ENCODE data around the gene LPIN3. TPM values are rescaled to one million over a fixed set of nuclear protein-coding genes. Genes with fewer than 3 reads are reported as not detected.

Gene LPIN3
- total and polyA plus RNA-seq, 2 of the 8 experiments (the other 6 are each of a cell fraction or from before 2014, with no cell fraction given) = 3.7 to 3.9 TPM

- FAIRE-seq (no peak), DNase-seq (ENCODE audit: low read depth in 1 of 2, low spot score in 2 of 2) (no peak)
- H3K4me2 ChIP-seq (ENCODE audit: insufficient read depth in 1 of 2, low read depth in 2 of 2, low read length in 2 of 2) = no peak overlapping the region
- no peak overlapping the region for H3K4me3 ChIP-seq (ENCODE audit: extremely low read depth in 1 of 4, insufficient read depth in 2 of 4, low read depth in 3 of 4, low read length in 4 of 4)
- 89% methylated on average over 4 of the region's 4 CpGs; no CpG with 5 or more reads in 1 of the 2 experiments for WGBS, 2 experiments (ENCODE audit: extremely low coverage in 1 of 2, insufficient coverage in 1 of 2, insufficient read length in 1 of 2, insufficient replicate concordance in 2 of 2, low coverage in 1 of 2, low lambda C conversion rate in 2 of 2, missing lambda C conversion rate in 1 of 2)
- H2AK5ac ChIP-seq (ENCODE audit: low read depth, low read length) = no peak overlapping the region
- H3K4ac ChIP-seq (replicated peaks; ENCODE audit: insufficient read length, low read depth, low read length) = no peak overlapping the region
- TF ChIP-seq RXRA (IDR thresholded peaks at IDR 0.05; ENCODE audit: insufficient read depth, low read depth, low read length) (no peak), SP4 (IDR thresholded peaks at IDR 0.05; ENCODE audit: low read length) (no peak), NRF1 (IDR thresholded peaks at IDR 0.05; ENCODE audit: low read depth, low read length) (no peak), SP1 (IDR thresholded peaks at IDR 0.05; ENCODE audit: low read depth, low read length) (no peak), POLR2A (IDR thresholded peaks at IDR 0.05; ENCODE audit: control extremely low read depth in 1 of 2, low read depth in 2 of 2, low read length in 2 of 2) (no peak), MAFK (IDR thresholded peaks at IDR 0.05; ENCODE audit: low read depth, low read length) (no peak)
- no peak overlapping the region for H2AFZ ChIP-seq (ENCODE audit: low read length)
- H3K23ac ChIP-seq (ENCODE audit: insufficient read length) = no peak overlapping the region
- H3K14ac ChIP-seq (ENCODE audit: insufficient read length) = no peak overlapping the region
- H3K23me2 ChIP-seq (ENCODE audit: low read depth, low read length) = peaks cover 5% of the 10 kb centered on the region; the same call in 1 of the 2 replicates
- H2BK15ac ChIP-seq (ENCODE audit: low read length) = no peak overlapping the region
- H3K79me2 ChIP-seq (ENCODE audit: control insufficient read depth in 1 of 2, insufficient read depth in 2 of 2, low read length in 2 of 2) = no peaks in the 10 kb centered on the region
- ChIA-PET POLR2A (ENCODE audit: partially characterized antibody) (no interaction called here), CTCF (ENCODE audit: partially characterized antibody) (interaction anchor here (0.7 to 1.2 kb wide), 5 partner anchors 14 to 1386 kb away, joined by 3 to 4 read pairs (median 3); no protein-coding TSS in a partner anchor)
- H3K27ac ChIP-seq (ENCODE audit: low read depth, low read length) = no peak overlapping the region
- H4K91ac ChIP-seq (replicated peaks; ENCODE audit: insufficient read length, low read length) = no peak overlapping the region
- no peak overlapping the region for H2BK120ac ChIP-seq (replicated peaks; ENCODE audit: low read depth, low read length)
- H3K36me3 ChIP-seq (ENCODE audit: control insufficient read depth in 2 of 4, insufficient read depth in 4 of 4, low read length in 3 of 4) = no peaks in the 10 kb centered on the region
- no peak overlapping the region for H2BK12ac ChIP-seq (ENCODE audit: low read depth, low read length)
- H4K5ac ChIP-seq (ENCODE audit: insufficient read length, low read depth, low read length) = no peak overlapping the region
- H4K20me1 ChIP-seq (replicated peaks in 1 of 2; ENCODE audit: control insufficient read depth in 1 of 2, insufficient read depth in 2 of 2, low read length in 2 of 2) = peaks cover 0 to 4% of the 10 kb centered on the region in 2 experiments
- no peak overlapping the region for H3K9ac ChIP-seq (replicated peaks in 1 of 4; ENCODE audit: extremely low read depth in 1 of 4, low read depth in 3 of 4, low read length in 3 of 4)
- H3K27me3 ChIP-seq (replicated peaks in 1 of 4; ENCODE audit: control insufficient read depth in 3 of 4, extremely low read depth in 1 of 4, insufficient read depth in 3 of 4, low read length in 3 of 4) = peaks cover 7 to 20% (median 18%) of the 10 kb centered on the region in 4 experiments
- H3K79me1 ChIP-seq (ENCODE audit: low read depth, low read length) = no peaks in the 10 kb centered on the region
- H3K56ac ChIP-seq (replicated peaks; ENCODE audit: insufficient read length, low read depth, low read length) = no peak overlapping the region
- H3K18ac ChIP-seq (ENCODE audit: extremely low read depth, low read length) = no peak overlapping the region
- peaks cover 8 to 9% of the 10 kb centered on the region in 2 experiments; a peak in 3 of 4 replicates for H3K9me3 ChIP-seq (ENCODE audit: insufficient read depth in 2 of 2, low read depth in 1 of 2, low read length in 1 of 2)
- no peak overlapping the region for H2BK5ac ChIP-seq (ENCODE audit: low read depth, low read length)
- peaks cover 0 to 2% (median 0%) of the 10 kb centered on the region in 4 experiments; a peak in 2 of 7 replicates for H3K4me1 ChIP-seq (replicated peaks in 1 of 4; ENCODE audit: control insufficient read depth in 3 of 4, insufficient read depth in 4 of 4, low read length in 3 of 4)
- H4K8ac ChIP-seq (ENCODE audit: extremely low read depth, insufficient read depth, low read length) = no peak overlapping the region
- no peak overlapping the region for H2BK20ac ChIP-seq (ENCODE audit: low read length)
Measured at GRCh38 chr20:41371371-41371770, 30.8 kb downstream of the LPIN3 start.

Measured in H1 (cell line).